HL-60/S4 (cell line): ENCODE data around the gene VPS11.
"Not testable (repeated sequence)": the region's sequence is repeated elsewhere in the genome, so short reads cannot be mapped to it uniquely, and the experiment has no call there.

Source experiments
- in situ Hi-C: fragments of 300-500 bp; cut with MboI; formaldehyde crosslinking; loops from 2 replicates; pipeline ENCODE4 v1.14.3; 2022; ENCODE audit warnings: low sequenced_read_pairs

VPS11 gene

DNA sequence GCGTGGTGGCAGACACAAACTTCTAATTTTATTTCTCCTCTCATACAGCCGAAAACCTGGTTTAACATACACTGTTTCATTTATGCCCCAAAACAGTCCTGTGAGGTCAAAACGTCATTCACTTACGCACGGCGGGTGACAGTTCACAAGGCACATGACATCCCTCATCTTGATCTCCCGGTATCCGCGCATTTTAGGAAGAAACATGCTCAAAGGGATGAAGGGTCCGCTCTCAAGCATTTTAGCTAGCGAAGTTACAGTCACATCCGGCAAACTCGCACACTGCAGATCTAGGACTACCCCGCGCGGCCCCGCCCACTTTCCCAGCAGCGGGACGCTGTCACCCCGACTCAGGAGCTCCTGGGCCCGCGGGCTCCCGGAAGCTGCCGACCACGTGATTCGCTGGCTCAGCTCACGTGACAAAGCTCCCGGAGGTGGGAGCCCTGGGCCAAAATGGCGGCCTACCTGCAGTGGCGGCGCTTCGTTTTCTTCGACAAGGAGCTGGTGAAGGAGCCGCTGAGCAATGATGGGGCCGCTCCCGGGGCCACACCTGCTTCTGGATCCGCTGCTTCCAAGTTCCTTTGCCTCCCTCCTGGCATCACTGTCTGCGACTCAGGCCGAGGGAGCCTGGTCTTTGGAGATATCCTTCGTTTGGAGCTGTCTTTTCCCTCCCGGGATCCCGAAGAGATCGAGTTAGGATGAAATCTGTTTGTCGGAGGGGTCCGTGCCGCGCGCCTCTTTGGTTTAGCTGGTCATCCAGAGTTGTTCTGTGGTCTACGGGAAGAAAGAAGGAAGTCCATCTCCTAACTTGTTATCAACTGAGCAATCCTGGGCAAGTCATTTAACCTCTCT lies at the start of gene VPS11:
Gene VPS11 (plus strand): TSS at position 448 of the 852 bp plus-strand sequence. CDS start 6 bp downstream, at position 454.
- in situ Hi-C loops, result no loop called here

DNA sequence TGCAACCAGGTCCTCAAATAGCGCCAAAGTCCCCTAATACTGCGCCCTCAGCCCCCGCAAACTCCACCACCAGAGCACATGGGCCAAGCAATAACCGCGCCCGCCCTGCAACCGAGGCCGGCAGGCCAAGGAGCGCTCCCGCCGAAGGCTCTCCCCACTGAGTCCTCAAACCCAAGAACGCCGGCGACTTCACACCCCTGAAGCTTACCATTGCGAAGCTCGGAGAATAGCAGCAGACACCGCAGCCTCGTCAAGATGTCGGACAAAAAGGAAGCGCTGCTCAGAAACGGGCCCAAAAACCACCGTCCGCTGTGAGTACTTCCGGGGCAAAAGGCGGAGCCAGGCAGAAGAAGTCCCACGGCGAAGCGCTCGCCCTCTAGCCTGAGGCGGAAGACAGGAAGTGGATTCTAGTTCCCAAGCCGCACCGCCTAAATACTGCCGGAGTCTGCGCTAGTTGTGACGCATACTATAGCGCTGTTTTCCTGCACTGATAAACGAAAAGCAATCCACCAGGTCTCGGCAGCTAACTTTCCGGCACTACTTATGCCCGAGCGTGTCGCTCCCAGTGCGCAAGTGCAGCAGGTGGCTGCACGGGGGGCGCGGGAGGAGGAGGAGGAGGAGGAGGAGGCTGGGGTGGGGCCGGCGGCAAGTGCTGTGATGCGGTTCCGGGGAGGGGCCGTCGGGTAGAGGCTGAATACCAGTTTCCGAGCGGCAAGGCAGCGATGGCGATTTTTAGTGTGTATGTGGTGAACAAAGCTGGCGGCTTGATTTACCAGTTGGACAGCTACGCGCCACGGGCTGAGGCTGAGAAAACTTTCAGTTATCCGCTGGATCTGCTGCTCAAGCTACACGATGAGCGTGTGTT lies 49.3 kb upstream of the VPS11 start, which contains the start of the genes RPS25 and TRAPPC4:
Gene RPS25 (minus strand): TSS at position 270 of the 865 bp plus-strand sequence. CDS start 59 bp downstream, at position 211.
Gene TRAPPC4 (plus strand): TSS at position 693 of the 865 bp plus-strand sequence. CDS start 30 bp downstream, at position 723.
- in situ Hi-C loops, result no loop called here

DNA sequence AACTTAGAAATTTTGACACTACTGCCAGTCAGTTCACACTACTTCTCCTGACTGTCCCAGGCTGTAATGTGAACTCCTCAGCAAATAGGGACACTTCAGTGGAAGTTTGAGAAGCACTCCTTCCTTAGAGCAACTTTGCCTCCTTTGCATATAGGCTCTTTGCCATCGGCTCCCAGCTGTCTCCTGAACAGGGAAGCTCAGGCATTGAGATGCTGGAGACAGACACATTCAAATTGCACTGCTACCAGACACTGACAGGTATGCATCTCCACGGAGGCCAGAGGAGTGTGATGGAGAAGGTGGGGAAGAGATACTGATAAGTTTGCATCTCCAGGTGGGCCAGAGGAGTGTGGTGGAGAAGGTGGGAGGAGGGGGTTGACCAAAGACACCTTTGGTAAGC lies 47.6 kb upstream of the VPS11 start:
- in situ Hi-C loops, result no loop called here

DNA sequence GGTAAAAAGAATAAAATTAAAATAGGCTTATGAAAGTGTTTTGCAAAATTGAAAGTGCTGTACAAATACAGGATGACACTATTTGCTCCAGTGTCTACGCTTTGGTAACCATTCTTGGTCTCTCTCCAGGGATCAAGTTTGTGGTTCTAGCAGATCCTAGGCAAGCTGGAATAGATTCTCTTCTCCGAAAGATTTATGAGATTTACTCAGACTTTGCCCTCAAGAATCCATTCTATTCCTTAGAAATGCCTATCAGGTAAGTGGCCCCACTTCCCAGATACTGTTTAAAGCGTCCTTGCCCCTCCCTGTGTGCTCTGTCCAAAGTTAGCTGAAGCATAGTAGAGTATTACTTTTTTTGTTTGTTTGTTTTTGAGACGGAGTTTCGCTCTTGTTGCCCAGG lies 46.0 kb upstream of the VPS11 start:
- in situ Hi-C loops, result no loop called here

DNA sequence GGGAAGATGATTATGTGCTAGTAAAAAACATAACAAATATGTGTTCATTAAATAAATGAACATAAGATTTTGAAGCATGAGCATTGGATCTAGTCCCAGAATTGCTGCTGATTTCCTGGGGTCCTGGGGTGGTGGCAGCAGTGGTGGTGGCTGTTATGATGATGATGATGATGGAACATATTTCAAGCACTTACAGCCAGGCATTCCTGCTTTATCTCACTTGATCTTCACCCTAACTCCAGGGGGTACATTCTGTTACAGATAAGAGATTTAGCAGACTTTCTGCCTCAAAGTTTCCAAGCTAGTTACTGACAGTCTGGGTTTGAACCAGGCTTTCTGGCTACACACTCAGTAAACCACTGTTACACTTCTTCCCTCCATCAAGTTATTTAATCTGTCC lies 43.9 kb upstream of the VPS11 start:
- in situ Hi-C loops, result no loop called here

DNA sequence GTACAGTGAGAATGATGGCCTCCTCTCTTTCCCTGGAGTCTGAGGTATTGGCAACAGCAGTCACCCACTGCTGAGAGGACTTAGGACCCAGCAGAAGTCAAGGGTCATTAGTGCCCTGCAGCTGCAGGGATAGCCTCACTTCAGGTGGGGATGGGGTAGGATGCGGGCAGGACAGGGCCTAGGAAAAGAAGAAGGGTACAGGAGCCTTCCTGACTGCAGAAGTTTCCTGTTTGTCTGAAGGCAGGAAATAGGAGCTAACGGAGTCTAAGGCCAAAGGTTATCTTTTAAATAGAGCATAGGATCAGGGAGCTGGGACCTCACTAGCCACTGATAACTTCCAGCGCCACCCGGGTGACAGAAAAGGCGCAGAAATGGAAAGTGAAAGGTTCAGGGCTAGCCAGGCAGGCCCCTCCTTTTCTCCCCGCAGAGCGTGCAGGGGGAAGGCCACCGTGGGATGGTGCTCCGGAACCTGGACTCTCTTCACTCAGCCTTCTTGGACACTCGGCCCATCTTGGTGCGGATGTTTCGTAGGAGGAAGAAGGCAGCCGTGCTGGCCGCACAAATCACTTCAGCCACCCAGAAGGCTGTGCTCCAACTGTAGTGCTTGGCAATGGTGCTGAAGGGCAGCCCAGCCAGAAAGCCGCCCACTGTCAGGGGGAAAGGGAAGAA lies 43.1 kb upstream of the VPS11 start:
- in situ Hi-C loops, result no loop called here

DNA sequence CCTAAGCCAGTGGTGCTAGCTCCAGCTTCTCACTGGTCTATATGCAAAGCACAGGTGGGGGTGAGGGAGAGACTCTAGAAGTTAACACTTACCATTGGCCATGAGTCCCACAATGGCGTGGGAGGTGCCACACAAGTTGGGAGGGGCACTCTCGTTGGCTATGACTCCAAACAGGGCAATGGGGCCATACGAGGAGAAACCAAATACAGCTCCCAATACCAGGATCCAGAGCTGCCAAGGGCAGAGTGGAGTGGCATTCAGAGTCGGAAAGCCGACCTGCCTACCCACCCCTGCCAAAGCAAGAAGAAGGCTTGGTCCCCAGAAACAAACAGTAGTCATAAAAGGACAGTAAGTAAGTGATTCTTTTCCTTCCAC lies 42.5 kb upstream of the VPS11 start:
- in situ Hi-C loops, result no loop called here

DNA sequence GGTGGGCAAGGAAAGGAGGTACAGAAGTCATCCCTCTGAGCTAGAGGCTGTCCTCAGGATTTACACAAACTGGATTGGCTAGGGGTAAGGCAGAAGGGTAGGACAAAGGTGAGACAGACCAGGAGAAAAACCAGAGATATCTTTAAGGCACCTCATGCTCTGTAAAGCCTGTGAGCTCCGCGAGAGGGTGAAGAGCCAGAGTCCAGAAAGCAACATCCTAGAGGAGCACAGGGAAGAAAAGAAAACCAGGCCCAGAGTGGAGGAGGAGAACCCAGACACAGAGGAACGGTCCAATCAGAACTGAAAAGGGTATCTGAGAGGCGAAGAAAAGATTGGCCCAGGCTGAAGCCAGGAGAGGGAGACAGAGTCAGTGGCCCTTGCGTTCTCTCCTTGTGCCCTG lies 42.1 kb upstream of the VPS11 start:
- in situ Hi-C loops, result no loop called here

DNA sequence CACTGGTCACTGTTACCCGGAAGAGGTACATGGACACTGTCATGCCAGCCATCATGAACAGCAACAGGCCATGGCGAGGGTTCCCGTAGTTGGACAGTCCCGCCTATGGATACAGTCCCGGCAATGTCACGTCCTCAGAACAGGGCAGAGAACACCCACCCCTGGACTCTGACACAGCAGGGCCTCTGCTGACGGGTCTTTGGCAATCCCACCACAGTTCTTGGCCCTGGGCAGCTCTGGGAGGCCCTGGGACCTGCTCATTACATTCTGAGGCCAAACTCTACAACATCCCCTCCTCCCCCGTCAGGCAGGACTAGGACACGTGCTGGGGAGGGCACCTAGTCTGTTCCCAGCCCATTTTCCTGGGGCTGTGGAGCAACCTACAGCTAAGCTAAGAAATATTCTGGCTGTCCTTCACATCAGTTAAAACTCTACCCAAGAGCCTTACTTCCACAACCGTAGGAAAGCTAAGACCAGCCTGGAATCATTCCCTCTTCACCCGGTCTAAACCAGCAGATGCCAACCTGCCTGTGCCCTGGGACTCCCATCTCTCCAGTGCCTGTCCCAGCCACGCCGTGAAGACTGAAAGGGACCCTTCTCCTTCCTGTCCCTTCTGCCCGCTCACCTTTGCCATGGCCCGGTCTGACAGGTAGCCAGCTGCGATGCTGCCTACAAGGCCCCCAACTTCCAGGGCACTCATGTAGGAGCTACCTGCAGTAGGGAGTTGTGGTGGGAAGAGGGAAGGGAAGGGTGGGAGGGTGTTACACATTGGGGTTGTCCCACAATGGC lies 41.4 kb upstream of the VPS11 start:
- in situ Hi-C loops, result no loop called here

DNA sequence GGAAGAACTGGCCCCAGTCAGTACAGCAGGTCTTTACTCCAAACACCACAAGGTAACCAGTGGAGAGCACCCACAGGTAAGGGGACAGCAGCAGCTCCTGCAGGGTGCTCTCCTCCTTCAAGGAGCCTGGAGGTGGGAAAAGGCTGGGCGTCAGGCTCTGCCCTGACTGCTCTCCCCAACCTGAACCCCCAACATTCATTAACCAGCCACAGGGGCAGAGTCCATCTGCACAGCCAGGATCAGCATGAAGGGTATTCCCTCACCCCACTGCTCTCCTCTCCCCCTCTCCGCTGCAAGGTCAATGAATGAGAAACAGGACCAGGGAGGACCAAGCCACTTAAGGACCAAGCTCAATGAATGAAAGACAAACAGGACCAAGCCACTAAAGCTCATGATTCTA lies 40.6 kb upstream of the VPS11 start:
- in situ Hi-C loops, result no loop called here

DNA sequence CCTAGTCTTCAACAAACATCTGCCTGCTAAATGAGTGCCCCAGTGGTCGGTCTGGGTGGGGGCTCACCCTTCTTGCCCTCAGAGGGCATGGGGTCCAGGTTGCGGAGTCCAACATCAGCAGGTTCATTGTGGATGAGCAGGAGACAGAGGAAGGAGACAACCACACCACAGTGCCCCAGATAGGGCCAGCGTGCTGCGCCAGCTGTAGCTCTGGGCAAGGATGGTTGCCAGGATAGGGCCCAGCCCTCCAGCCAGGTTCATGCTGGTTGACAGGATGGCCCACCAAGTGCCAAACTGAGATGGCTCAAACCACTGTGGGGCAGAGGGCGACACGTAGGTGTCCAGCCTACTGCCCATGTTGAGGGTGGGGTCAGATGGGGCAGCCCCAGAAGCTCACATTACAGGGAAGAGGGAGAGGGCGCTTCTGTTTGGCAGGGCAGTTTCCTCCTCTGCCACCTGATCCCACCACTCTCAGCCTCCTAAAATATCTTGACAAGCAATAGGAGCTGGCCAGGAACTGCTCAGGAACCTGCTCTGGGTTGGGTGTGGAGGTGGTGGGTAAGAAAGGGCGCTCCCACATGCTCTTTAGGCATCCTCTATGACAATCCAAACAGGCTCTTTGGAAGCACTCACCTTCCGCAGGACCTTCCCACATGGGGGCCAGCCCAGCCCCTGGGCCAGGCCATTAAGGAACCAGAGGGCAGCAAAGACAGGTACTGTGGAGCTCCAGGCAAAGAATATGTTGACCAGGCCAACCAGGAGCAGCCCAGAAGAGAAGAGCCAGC lies 39.9 kb upstream of the VPS11 start:
- in situ Hi-C loops, result no loop called here

DNA sequence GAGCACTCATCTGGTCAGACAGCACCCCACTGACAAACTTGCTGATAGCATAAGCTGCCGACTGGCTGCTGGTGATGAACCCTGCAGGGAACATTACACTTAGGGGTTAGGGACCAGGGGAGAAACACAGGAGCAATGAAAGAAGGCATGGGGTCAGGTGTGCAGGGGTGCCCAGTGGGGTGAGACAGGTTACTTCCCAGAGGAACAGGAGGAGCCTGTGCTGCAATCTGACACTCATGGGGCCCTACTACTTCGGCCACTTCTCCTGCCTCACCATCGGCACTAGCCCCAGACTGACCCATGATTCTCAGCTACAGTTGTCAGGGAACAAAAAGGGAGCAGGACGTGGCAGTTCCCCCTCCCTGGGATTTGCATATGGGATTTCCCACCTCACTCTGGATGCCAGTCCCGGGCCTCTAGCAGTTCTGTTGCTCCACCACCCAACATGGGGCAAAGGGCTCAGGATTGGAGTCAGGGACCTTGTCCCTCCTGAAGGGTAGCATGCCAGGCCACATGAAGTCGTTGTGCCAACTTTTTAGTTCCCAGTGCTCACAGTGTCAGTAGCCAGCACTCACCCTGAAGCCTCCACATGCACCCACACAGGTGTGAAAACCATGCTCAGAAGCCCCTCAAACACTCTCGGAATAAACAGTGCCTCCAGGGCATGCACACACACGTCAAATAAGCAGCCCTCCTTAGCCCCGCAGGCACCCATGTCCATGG lies 39.1 kb upstream of the VPS11 start:
- in situ Hi-C loops, result no loop called here

DNA sequence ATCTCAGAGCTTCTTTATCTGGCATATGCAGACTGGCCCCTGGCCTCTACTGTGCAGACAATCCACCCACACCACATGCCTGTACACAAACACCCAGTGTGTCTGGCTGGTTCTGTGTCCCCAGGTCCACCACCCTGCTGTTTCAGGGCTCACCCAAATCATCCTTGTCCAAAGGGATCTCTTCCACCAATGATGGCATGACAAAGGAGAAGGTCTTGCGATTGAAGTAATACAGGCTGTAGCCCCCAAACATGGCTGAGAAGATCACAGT lies 38.6 kb upstream of the VPS11 start:
- in situ Hi-C loops, result no loop called here

DNA sequence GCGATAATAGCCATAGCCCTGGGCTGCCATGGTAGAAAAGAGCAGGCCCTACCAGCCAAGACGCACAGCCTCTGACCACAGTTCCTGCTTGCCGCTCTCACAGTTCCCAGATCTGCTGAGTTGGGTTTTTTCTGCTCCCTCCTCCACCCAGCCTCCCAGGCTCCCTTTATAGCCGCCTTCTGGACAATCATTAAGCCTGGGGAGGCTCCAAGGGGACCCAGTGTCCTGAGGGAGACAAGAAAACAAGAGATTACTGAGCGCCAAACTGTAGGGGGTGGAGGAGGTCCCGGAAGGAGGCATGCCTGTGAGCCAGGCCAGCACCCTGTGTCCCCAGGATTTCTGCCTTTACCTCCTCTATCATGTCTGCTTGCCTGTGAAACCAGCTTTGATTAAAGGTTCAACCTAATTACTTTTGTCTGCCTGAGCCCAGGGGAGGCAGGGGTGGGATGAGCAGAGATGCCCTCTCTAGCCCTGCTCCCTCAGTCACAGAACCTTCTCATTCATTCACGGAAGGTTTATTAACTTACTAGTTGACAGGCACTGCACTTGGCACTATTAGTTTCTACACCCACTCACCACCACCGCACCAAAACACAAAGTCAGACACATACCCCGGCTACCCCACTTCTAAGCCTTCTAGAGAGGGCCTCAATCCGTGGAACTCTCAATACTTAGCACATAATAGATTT lies 38.1 kb upstream of the VPS11 start:
- in situ Hi-C loops, result no loop called here

DNA sequence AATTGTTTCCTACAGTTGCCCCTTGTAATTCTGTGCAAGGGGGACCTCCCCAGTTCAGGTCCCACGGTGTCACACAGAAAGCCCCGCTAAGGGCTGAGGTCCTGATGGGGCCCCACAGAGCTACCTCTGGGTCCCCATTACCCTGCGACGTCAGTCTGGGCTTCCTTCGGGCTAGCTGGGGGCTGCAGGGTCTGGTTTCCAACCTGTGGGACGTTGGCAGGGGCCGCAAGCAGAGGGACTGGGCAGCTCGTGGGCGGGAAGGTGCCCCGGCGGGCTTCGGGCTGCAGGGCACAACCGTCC lies 37.6 kb upstream of the VPS11 start:
- in situ Hi-C loops, result no loop called here

DNA sequence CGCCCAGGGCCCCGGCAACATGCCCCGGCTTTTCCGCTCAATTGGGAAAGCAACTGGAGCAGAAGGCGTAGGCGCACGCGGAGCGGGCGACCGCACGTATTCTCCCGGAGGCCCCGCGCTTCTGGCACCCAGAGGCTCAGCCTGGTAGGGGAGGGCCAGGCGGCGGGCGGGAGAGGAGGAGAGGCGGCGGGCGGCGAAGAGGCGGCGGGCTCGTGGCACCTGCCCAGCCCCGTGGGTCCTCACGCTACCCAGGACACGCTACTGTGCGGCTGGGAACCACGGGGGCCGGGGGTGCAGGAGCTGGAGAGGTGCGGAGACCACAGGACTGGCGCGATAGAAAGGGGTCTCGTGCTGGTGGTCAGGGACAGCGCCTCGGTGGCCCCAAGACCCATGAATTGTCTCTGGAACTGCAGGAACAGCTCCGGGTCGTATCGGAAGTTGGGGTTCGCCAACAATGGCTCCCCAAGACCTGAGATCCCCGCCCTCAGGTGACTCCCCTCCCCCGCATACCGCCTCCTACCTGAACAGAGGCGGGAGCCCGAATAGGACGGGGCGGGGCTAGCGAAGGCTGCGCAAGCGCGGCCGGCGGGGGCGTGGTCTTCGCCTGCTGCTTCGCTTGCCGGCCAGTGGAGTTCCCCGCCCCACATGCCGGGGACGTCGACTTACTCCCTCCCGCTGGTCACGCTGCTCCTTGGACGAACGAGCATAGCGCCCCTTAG lies 37.1 kb upstream of the VPS11 start, which contains the start of gene SLC37A4:
Gene SLC37A4 (minus strand): TSS at position 549 of the 719 bp plus-strand sequence.
- in situ Hi-C loops, result no loop called here

DNA sequence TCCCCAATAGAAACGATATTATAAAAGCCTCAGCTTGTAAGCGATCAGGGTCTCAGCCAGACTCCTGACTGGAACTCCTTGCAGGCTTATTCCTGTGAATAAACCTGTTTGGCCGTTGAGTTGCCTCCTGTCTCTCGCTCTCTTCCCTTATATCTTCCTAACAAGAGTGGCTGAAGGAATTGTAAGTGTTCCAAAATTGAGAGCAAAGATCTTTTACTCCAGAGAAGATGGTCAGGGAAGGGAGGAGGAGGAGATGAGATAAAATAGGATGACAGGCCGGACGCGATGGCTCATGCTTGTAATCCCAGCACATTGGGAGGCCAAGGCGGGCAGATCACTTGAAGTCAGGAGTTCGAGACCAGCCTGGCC lies 35.7 kb upstream of the VPS11 start:
- in situ Hi-C loops, result no loop called here

DNA sequence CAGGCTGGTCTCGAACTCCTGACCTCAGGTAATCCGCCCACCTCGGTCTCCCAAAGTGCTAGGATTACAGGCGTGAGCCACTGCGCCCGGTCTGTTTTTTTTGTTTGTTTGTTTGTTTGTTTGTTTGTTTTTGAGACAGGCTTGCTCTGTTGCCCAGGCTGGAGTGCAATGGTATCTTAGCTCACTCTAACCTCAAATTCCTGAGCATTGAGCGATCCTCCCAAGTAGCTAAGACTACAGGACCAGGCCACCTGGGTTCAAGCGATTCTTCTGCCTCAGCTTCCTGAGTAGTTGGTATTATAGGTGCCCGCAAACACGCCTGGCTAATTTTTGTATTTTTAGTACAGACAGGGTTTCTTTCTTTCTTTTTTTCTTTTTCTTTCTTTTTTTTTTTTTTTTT lies 34.2 kb upstream of the VPS11 start:
- in situ Hi-C loops, result not testable (repeated sequence)
